HepG2 (cell line): ENCODE results near the gene NOL4L. TPM values are rescaled to one million over a fixed set of nuclear protein-coding genes. Genes with fewer than 3 reads are reported as not detected.
A peak's percentile ranks its signal among the peaks of the same experiment; 100 is the strongest.

Source experiments
- AGO1 ChIP-seq: fragments of 200-400 bp; formaldehyde crosslinking; IDR thresholded peaks from 2 replicates; pipeline ENCODE4 v1.6.1; 2017; ENCODE audit warnings: mild to moderate bottlenecking, low read depth, low read length, moderate library complexity; ENCODE audit not compliant: poor library complexity, severe bottlenecking
- ATF7 ChIP-seq, 2 experiments: fragments of 450-650 bp in 1 of 2; sonication (generic) in 1 of 2; formaldehyde crosslinking in 1 of 2; IDR thresholded peaks; 2 replicates each; pipeline versions ENCODE4 v1.4.0 to v1.6.1; 2016 to 2020; ENCODE audit warnings: antibody characterized with exemption in 1 of 2, mild to moderate bottlenecking in 1 of 2, missing genetic modification reagents in 1 of 2
- ATRX ChIP-seq: sonication (generic); formaldehyde crosslinking; IDR thresholded peaks from 2 replicates; pipeline ENCODE4 v1.4.0; 2020; ENCODE audit warnings: missing genetic modification reagents, borderline replicate concordance
- ETV5 ChIP-seq: IDR thresholded peaks from 2 replicates; pipeline ENCODE4 v1.6.1; 2018; ENCODE audit warnings: missing biosample characterization, missing genetic modification reagents, inconsistent platforms, borderline replicate concordance
- GABPA ChIP-seq, 2 experiments: IDR thresholded peaks; 2 replicates each; pipeline ENCODE4 v1.6.1; 2011 to 2016; ENCODE audit warnings: low read depth in 2 of 2, low read length in 1 of 2, missing biosample characterization in 1 of 2, missing genetic modification characterization in 1 of 2
- IKZF4 ChIP-seq: sonication (generic); formaldehyde crosslinking; IDR thresholded peaks from 2 replicates; pipeline ENCODE4 v1.5.1; 2020; ENCODE audit warnings: borderline replicate concordance, mild to moderate bottlenecking, low read depth, missing genetic modification reagents; ENCODE audit errors: not compliant biosample characterization
- KMT2A ChIP-seq: sonication (generic); formaldehyde crosslinking; IDR thresholded peaks from 2 replicates; pipeline ENCODE4 v1.4.0; 2020; ENCODE audit warnings: missing genetic modification reagents
- POLR2AphosphoS5 ChIP-seq: IDR thresholded peaks from 2 replicates; pipeline ENCODE4 v1.6.1; 2012; ENCODE audit warnings: low read depth, low read length
- ZBTB21 ChIP-seq: sonication (generic); formaldehyde crosslinking; IDR thresholded peaks from 2 replicates; pipeline ENCODE4 v1.4.0; 2020; ENCODE audit warnings: missing genetic modification reagents
- ZBTB7B ChIP-seq: sonication (generic); formaldehyde crosslinking; IDR thresholded peaks from 2 replicates; pipeline ENCODE4 v1.4.0; 2020; ENCODE audit warnings: missing genetic modification reagents
- ZFP36 ChIP-seq: fragments of 150-350 bp; IDR thresholded peaks from 2 replicates; pipeline ENCODE4 v1.6.1; 2018; ENCODE audit warnings: borderline replicate concordance, low read length, low read depth; ENCODE audit not compliant: partially characterized antibody
- ZFYVE20 ChIP-seq: sonication (generic); formaldehyde crosslinking; IDR thresholded peaks from 2 replicates; pipeline ENCODE4 v1.8.0; 2023; ENCODE audit warnings: low read depth, mild to moderate bottlenecking, moderate library complexity, missing genetic modification reagents, borderline replicate concordance
- ZKSCAN8 ChIP-seq: IDR thresholded peaks from 2 replicates; pipeline ENCODE4 v1.6.1; 2016; ENCODE audit warnings: borderline replicate concordance, missing genetic modification reagents, missing compliant biosample characterization
- ZNF329 ChIP-seq: sonication (generic); formaldehyde crosslinking; IDR thresholded peaks from 2 replicates; pipeline ENCODE4 v1.9.0; 2021; ENCODE audit warnings: low read depth, mild to moderate bottlenecking, missing genetic modification reagents
- ZNF510 ChIP-seq: sonication (generic); formaldehyde crosslinking; IDR thresholded peaks from 2 replicates; pipeline ENCODE4 v1.4.0; 2020; ENCODE audit warnings: low read depth, mild to moderate bottlenecking, missing genetic modification reagents
- ZNF75D ChIP-seq: sonication (generic); formaldehyde crosslinking; IDR thresholded peaks from 2 replicates; pipeline ENCODE4 v1.8.1; 2023; ENCODE audit warnings: missing genetic modification reagents, mild to moderate bottlenecking, borderline replicate concordance
- ZNF773 ChIP-seq: sonication (generic); formaldehyde crosslinking; IDR thresholded peaks from 2 replicates; pipeline ENCODE4 v1.4.0; 2020; ENCODE audit warnings: missing genetic modification reagents, borderline replicate concordance
- polyA plus RNA-seq, 8 experiments: library from polyadenylated mRNA; depleted of rRNA in 3 of 8; stranded (reverse) in 7 of 8; unstranded in 1 of 8; fragments of >200 nt; fragmentation: Illumina TruSeq in 4 of 8; extraction: Trizol in 4 of 8; gene quantifications; 2 replicates each; pipeline versions ENCODE4 v1.2.1 to v1.2.3, GENCODE V29; 2011 to 2016; ENCODE audit warnings: low read depth in 4 of 8, missing spikeins in 1 of 8, mixed read lengths in 1 of 8; ENCODE audit not compliant: insufficient read depth in 1 of 8
- total RNA-seq, 5 experiments: library from RNA; depleted of rRNA; stranded (reverse); fragments of >200 nt; fragmentation: Illumina TruSeq; extraction: Trizol; gene quantifications; 2 replicates each; pipeline ENCODE4 v1.2.3, GENCODE V29; 2016; ENCODE audit warnings: low read depth in 1 of 5
- TF ChIP-seq, protein P1 (sequence below): sonication (generic); formaldehyde crosslinking; IDR thresholded peaks from 2 replicates; pipeline ENCODE4 v1.5.1; 2020; ENCODE audit warnings: mild to moderate bottlenecking, missing genetic modification reagents, moderate library complexity
- TF ChIP-seq, protein P2 (sequence below): sonication (generic); formaldehyde crosslinking; IDR thresholded peaks from 2 replicates; pipeline ENCODE4 v1.5.1; 2020; ENCODE audit warnings: mild to moderate bottlenecking, missing genetic modification reagents, borderline replicate concordance

Gene NOL4L
- total and polyA plus RNA-seq, 2 of the 13 experiments (the other 11 are each of a cell fraction or from before 2014, with no cell fraction given): 16.6 to 35.4 TPM

DNA sequence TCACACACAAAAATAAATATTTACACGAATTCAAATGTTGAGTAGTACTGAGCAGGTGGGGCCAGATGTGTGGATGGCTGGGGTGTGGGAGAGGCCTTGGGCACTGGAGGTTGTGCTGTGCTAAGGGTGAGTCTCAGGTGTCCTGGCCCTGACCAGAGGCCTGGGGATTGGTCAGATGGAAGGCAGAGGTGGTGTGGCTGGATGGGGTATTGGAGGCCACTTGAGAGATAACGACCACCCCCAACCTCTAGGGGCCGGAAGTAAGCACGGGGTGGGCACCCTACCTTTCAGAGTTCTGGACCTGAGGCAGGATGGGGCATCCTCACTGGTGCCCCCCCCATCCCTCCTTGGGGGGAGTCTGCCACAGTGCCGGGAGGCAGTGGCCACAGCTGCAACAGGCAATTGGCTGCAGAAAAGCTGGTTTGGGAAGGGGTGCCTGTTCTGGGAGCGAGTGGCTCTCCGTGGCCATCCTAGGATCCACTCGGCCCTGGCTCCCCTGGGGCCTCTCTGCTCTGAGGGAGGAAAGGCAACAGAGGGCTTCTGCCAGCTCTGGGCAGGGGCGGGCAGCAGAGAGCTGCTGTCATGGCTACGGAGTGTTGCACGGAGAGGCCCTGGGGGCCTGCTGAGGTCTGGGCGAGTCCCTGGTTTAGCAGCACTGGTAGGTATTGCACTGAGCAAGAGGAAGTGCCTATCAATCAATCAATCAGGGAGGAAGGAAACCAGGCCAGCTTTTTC is 139.4 kb downstream of the NOL4L start (continued):
- TF ChIP-seq, protein P1, sequence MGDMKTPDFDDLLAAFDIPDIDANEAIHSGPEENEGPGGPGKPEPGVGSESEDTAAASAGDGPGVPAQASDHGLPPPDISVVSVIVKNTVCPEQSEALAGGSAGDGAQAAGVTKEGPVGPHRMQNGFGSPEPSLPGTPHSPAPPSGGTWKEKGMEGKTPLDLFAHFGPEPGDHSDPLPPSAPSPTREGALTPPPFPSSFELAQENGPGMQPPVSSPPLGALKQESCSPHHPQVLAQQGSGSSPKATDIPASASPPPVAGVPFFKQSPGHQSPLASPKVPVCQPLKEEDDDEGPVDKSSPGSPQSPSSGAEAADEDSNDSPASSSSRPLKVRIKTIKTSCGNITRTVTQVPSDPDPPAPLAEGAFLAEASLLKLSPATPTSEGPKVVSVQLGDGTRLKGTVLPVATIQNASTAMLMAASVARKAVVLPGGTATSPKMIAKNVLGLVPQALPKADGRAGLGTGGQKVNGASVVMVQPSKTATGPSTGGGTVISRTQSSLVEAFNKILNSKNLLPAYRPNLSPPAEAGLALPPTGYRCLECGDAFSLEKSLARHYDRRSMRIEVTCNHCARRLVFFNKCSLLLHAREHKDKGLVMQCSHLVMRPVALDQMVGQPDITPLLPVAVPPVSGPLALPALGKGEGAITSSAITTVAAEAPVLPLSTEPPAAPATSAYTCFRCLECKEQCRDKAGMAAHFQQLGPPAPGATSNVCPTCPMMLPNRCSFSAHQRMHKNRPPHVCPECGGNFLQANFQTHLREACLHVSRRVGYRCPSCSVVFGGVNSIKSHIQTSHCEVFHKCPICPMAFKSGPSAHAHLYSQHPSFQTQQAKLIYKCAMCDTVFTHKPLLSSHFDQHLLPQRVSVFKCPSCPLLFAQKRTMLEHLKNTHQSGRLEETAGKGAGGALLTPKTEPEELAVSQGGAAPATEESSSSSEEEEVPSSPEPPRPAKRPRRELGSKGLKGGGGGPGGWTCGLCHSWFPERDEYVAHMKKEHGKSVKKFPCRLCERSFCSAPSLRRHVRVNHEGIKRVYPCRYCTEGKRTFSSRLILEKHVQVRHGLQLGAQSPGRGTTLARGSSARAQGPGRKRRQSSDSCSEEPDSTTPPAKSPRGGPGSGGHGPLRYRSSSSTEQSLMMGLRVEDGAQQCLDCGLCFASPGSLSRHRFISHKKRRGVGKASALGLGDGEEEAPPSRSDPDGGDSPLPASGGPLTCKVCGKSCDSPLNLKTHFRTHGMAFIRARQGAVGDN (CRISPR knock-in tag): peak; percentile 40
- TF ChIP-seq ZNF773 (CRISPR knock-in tag): no peak
- TF ChIP-seq, protein P2, sequence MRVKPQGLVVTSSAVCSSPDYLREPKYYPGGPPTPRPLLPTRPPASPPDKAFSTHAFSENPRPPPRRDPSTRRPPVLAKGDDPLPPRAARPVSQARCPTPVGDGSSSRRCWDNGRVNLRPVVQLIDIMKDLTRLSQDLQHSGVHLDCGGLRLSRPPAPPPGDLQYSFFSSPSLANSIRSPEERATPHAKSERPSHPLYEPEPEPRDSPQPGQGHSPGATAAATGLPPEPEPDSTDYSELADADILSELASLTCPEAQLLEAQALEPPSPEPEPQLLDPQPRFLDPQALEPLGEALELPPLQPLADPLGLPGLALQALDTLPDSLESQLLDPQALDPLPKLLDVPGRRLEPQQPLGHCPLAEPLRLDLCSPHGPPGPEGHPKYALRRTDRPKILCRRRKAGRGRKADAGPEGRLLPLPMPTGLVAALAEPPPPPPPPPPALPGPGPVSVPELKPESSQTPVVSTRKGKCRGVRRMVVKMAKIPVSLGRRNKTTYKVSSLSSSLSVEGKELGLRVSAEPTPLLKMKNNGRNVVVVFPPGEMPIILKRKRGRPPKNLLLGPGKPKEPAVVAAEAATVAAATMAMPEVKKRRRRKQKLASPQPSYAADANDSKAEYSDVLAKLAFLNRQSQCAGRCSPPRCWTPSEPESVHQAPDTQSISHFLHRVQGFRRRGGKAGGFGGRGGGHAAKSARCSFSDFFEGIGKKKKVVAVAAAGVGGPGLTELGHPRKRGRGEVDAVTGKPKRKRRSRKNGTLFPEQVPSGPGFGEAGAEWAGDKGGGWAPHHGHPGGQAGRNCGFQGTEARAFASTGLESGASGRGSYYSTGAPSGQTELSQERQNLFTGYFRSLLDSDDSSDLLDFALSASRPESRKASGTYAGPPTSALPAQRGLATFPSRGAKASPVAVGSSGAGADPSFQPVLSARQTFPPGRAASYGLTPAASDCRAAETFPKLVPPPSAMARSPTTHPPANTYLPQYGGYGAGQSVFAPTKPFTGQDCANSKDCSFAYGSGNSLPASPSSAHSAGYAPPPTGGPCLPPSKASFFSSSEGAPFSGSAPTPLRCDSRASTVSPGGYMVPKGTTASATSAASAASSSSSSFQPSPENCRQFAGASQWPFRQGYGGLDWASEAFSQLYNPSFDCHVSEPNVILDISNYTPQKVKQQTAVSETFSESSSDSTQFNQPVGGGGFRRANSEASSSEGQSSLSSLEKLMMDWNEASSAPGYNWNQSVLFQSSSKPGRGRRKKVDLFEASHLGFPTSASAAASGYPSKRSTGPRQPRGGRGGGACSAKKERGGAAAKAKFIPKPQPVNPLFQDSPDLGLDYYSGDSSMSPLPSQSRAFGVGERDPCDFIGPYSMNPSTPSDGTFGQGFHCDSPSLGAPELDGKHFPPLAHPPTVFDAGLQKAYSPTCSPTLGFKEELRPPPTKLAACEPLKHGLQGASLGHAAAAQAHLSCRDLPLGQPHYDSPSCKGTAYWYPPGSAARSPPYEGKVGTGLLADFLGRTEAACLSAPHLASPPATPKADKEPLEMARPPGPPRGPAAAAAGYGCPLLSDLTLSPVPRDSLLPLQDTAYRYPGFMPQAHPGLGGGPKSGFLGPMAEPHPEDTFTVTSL (CRISPR knock-in tag): no peak
- 0 out of 2 replicates have a peak, but pooled peaks have one; percentile 10 for TF ChIP-seq KMT2A (CRISPR knock-in tag)
- TF ChIP-seq ATRX: no peak
- TF ChIP-seq ZFP36: no peak
- TF ChIP-seq ZKSCAN8 (CRISPR knock-in tag): no peak
- TF ChIP-seq ZNF329 (CRISPR knock-in tag): no peak
- TF ChIP-seq ZNF510 (CRISPR knock-in tag): no peak
- no peak for TF ChIP-seq ZNF75D (CRISPR knock-in tag)
- peak; percentile 35 for TF ChIP-seq AGO1
- TF ChIP-seq IKZF4 (CRISPR knock-in tag): no peak
- TF ChIP-seq GABPA (IDR thresholded peaks at IDR 0.05; ENCODE audit: low read depth, low read length): no peak
- no peak for TF ChIP-seq GABPA (CRISPR knock-in tag; IDR thresholded peaks at IDR 0.05; ENCODE audit: low read depth)
- TF ChIP-seq ZBTB7B (CRISPR knock-in tag): 0 out of 2 replicates have a peak, but pooled peaks have one; percentile 9
- no peak for TF ChIP-seq ZFYVE20 (CRISPR knock-in tag)
- no peak for TF ChIP-seq ATF7 (IDR thresholded peaks at IDR 0.05)
- TF ChIP-seq ATF7 (CRISPR knock-in tag; IDR thresholded peaks at IDR 0.05): no peak
- TF ChIP-seq ETV5: no peak
- TF ChIP-seq ZBTB21: no peak
- peak; percentile 16 for TF ChIP-seq POLR2AphosphoS5
